Activated gamma-delta T cell treated with anti-CD3 and anti-CD28 coated beads, Interleukin-2, amount 50 U/mL, for 16 hours (primary cell): ENCODE data around the gene DMGDH.

ENCODE experiments used
- DNase-seq: peaks from one replicate; pipeline ENCODE4 v3.0.0-alpha.2; 2020; ENCODE audit warnings: low read depth

Gene DMGDH

DNA sequence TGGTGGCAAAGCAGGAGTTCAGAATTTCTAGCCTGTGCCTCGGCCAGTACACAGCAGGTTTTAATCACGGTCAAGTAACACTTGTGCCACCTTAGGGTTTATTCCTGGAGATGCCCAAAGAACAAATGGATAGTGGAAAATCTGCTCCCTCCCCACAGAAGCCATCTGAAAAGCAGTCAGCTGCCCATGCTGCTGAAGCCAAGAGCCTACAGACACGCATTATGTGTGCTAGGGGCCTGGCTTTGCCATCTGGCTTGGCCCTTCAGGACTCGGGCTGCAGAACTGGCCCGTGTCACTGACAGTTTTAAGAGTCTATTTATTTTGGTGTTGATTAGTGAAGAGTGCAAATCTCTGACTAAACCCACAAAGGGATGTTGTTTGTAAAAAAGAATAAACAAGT, 95.5 kb downstream of the DMGDH start:
- DNase-seq, result no peak

DNA sequence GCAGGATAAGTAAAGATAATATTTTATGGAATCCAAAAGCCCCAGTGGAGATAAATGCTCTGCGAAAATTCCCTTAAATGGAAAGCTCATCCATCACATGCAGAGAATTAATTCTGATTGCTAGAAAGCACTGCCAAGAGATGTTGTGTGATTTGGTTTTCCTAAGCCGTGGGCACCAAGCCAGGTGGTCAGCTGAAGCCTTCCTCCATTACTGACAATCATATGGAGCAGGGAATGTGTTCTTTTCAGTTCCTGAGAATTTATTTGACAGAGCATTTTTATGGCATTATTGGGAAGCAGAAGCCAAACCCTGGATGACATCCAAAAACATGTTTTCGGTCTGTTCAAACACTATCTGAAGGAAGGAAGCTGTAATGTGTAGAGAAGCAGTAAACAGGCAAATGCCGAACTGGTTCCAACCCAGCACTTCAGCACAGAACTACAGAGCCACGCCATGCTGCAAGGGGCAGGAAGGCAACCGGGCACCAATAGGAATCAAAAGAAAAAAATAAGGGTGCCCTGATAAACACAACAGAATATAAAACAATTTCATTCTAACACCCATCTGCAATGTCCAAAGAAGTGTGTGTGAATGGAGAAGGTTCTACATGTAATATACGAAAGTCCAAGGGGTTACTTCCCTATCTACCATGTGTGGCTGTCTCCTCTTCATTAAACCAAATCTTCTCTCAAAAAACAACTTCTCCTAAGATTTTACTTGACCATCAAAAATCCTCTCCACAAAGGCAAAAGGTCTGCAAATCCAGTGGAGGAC, 96.6 kb downstream of the DMGDH start:
- DNase-seq, result no peak

DNA sequence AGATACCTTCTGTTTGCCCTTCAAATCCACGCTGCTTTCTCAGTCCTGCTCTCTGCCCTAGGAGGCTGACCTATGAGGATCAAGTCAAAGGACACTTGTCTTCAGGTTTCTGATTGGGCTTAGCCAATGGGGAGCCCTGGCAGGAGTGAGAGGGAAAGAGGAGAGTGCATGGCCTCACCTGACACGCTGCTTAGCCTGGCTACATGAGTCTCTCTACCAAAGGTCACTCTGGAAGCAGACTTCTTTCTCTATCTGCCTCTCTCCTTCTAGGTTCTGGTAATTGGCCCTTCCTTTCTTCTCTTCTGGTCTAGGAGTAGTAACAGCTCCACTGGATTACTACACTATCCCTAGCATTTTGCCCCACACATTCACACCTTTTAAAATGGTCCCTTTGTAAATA, 97.5 kb downstream of the DMGDH start:
- DNase-seq, result no peak

DNA sequence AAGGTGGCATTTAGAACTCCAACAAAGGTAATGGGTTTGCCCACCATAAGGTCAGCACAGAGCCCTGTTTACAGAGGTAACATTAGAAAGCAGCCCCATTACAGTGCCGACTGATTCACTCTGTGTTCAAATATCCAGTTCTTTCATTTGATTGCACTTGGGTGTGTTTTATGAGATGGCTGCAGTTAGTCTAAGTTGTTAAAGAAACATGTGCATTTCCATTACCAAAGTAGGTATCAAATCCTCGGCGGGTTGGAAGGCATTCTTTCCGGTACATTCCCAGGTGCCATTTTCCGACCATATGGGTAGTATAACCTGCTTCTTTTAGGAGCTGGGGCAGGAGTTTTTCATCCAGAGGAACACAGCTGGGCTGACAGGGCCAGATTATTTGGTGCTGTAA, 100.7 kb downstream of the DMGDH start:
- no peak for DNase-seq

DNA sequence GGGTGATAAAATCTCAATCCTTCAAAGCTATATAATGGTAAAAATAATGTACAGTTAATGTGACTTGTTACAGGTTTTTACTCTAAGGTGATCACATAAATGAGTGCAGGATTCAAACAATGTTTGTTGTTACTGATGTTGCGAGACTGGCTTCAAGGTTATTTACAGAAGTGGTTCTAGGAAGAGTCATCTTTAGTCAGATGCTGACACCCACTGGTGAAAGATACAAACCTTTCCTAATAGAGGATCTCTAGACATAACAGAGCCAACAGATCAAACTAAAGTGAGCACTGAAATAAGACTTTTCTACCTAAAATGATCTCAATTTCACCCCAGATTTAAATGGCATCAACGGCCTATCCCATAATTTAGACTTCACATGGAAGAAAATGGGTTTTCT, 104.6 kb downstream of the DMGDH start:
- DNase-seq, result no peak

DNA sequence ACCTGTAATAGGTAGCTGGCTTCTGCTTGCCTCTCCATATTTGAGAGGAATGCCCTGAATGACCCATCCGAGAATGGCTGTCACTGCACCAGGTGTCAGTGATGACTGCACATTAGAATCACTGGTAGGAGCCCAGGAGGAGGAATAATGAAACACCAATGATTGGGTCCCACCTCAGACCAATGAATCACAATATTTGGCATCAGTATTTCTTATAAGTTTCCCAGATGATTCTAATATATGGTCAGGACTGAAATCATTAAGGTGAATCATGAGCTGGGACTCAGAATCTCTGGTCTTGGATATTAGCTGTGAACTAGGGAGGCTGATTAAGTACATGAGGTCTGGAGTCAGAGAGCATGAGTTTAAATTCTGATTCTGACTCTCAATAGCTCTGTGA, 107.7 kb downstream of the DMGDH start:
- no peak for DNase-seq

DNA sequence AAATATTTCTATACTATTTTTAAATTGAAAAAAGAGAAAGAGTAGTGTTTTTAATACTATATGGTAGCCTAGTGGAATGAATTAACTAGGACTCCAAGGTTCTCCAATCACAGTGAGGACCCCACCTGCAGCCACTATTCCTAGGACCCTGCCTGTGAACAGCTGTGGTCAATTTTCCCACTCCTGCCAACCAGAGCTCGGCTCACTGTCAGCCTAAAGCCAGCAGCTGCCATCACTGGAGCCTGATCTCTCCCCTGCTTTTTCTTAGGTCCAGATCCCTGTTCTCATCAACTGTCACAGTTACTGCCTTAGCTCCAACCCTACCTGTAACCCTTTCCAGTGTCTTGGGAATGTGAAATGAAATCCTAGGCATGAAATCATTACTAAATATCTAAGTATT, 109.7 kb downstream of the DMGDH start:
- DNase-seq, result no peak

DNA sequence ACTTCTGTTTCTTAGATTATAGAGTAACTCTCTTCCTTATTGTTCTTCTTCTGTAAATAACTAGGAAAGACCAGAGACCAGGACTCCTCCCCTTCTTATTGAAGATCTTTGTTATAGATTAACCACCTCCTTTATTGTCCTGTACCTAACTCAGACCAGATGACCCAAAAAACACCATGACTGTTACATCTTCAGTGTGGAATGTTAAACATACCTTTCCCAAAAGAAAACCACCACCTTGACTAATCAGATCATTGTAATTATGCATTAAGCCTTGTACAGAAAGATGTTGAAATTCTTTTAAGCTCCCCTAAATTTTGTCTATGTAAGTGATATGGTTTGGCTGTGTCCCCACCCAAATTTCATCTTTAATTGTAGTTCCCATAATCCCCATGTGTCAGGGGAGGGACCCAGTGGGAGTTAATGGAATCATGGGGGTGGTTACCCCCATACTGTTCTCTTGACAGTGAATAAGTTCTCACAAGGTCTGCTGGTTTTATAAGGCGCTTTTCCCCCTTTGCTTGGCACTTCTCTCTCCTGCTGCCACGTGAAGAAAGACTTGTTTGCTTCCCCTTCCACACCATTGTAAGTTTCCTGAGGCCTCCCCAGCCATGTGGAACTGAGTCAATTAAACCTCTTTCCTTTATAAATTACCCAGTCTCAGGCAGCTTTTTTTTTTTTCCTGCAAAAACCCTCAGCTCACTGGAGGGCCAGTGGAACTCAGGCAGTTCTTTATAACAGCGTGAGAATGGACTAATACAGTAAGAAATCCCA, 110.6 kb downstream of the DMGDH start:
- DNase-seq, result no peak

DNA sequence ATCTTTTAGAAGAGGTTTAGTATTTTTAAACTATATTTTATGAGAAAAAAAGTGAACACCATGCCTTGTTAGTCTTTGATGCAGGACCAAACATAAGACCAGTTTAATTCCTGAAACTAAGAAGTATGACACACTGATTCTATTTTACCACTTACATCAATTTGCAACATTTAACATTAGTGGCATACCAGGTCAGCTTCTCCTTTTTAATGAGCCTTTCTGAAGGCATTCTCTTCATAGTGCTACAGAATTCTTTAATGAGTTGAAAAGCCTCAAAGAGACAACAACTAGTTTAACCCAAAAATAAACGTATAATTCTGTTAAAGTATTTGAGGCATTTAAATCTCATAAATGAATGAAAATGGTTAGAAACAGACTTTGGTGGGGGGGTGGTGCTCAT, 112.6 kb downstream of the DMGDH start:
- no peak for DNase-seq

DNA sequence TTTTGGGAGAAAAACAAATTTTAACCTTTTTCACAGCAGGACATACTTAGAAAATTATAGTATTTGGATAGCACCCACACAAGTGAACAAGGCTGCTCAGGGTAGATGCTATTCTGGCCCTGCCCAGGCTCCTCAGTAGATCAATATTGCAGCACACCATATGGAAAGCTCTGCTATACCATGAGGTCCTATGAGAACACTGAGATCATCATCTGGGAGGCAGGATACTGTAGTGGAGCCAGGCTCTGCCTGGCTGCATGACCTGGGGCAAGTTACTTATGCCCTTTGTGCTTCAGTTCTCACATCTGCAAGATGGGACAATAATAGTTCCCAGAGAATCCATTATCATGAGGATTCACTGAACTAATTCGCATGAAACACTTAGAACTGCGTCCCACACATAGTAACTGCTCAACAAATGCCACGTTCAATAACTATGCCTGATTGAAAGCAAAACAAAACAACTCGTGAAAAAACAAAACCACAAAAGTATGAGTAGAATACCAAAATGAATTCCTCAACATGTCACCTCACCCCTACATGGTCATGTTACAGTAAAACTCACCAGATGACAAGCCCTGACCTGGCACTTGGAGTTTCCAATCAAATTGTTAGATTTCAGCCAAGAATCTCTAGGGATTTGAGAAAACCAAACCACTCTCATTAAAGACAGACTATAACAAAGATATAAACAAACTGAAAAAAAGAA, 116.2 kb downstream of the DMGDH start:
- DNase-seq, result no peak
